DND-41 (cell line): ENCODE data around the gene CRBN.

Experiments
- EZH2 ChIP-seq: IDR thresholded peaks from 3 replicates; pipeline ENCODE4 v1.6.1; 2012; ENCODE audit warnings: borderline replicate concordance, low read depth, mild to moderate bottlenecking, moderate library complexity, low read length, inconsistent platforms; ENCODE audit not compliant: severe bottlenecking
- TF ChIP-seq, protein P1 (sequence below): IDR thresholded peaks from 2 replicates; pipeline ENCODE4 v1.5.1; 2012; ENCODE audit warnings: borderline replicate concordance, low read length, moderate library complexity, mild to moderate bottlenecking; ENCODE audit not compliant: poor library complexity, severe bottlenecking; ENCODE audit errors: extremely low read depth

DNA sequence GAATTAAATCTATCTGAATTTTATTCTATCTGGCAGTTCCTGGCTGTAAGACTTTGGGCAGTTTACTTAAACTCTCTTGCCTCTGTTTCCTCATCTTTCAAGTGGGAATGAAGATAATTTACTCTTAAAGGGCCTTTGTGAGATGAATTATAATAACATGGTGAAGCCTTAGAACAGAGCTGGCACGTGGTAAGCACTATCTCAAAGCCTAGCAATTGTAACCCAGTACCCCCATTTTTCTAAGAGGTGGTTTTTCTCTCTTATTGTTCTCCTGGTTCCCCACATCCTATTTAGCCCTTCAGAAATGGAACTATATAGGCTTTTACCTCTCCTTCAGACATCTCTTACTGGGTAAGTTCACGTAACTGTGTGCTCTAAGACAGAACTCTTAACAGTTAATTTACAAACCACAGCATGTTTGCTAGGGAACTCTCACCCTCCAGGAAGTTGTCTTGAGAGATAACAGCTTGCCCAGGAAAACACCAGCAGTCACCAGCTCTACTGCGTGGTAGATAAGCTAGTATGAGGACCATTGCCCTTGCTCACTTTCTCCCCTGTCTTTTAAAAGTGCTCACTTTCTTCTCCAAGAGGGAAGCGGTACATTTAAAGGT, 12.3 kb upstream of the CRBN start:
- TF ChIP-seq, protein P1, sequence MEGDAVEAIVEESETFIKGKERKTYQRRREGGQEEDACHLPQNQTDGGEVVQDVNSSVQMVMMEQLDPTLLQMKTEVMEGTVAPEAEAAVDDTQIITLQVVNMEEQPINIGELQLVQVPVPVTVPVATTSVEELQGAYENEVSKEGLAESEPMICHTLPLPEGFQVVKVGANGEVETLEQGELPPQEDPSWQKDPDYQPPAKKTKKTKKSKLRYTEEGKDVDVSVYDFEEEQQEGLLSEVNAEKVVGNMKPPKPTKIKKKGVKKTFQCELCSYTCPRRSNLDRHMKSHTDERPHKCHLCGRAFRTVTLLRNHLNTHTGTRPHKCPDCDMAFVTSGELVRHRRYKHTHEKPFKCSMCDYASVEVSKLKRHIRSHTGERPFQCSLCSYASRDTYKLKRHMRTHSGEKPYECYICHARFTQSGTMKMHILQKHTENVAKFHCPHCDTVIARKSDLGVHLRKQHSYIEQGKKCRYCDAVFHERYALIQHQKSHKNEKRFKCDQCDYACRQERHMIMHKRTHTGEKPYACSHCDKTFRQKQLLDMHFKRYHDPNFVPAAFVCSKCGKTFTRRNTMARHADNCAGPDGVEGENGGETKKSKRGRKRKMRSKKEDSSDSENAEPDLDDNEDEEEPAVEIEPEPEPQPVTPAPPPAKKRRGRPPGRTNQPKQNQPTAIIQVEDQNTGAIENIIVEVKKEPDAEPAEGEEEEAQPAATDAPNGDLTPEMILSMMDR = no peak
- TF ChIP-seq EZH2 = no peak
